B cell (primary cell): ENCODE results near the gene HBA2. TPM values are rescaled to one million over a fixed set of nuclear protein-coding genes. Genes with fewer than 3 reads are reported as not detected.
"Not testable (repeated sequence)": the region's sequence is repeated elsewhere in the genome, so short reads cannot be mapped to it uniquely, and the experiment has no call there.

Experiments
- ATAC-seq: fragments of 200-7000 bp; cut with Tn5 transposase; one replicate; pipeline ENCODE4 v1.10.0; 2021; ENCODE audit warnings: low read depth, mild to moderate bottlenecking, moderate number of reproducible peaks, moderate library complexity
- CTCF ChIA-PET: fragments of 350-600 bp; sonication (Branson Sonifier 250); formaldehyde crosslinking; loops from one replicate; lab custom pipeline; 2021; ENCODE audit warnings: antibody characterized with exemption, inconsistent platforms; lab: Charles Lee
- POLR2A ChIA-PET: fragments of 350-600 bp; sonication (Branson Sonifier 250); formaldehyde crosslinking; loops from one replicate; lab custom pipeline; 2021; ENCODE audit warnings: antibody characterized with exemption; lab: Charles Lee
- DNase-seq: peaks from one replicate; pipeline ENCODE4 v3.0.0; 2013
- H2AFZ ChIP-seq: 2 replicates; pipeline ENCODE4 v1.6.1; 2012; ENCODE audit warnings: mild to moderate bottlenecking, low read depth, low read length; ENCODE audit not compliant: insufficient read depth, poor library complexity, severe bottlenecking
- H3K27ac ChIP-seq, 2 donors: 1 replicate in 1 of 2; 2 replicates in 1 of 2; pipeline ENCODE4 v1.5.1; 2012 to 2013; ENCODE audit warnings: low read length in 2 of 2, mild to moderate bottlenecking in 2 of 2, moderate library complexity in 1 of 2
- H3K27me3 ChIP-seq, 4 experiments: fragments of 200-600 bp in 1 of 4; sonication (generic) in 1 of 4; replicated peaks in 1 of 4; 1 replicate in 2 of 4; 2 replicates in 2 of 4; pipeline versions ENCODE4 v1.6.1 to v1.7.0; 2013 to 2016; ENCODE audit warnings: low read length in 3 of 4, mild to moderate bottlenecking in 2 of 4, mixed read lengths in 1 of 4, moderate library complexity in 1 of 4; ENCODE audit not compliant: insufficient read depth in 4 of 4, control insufficient read depth in 3 of 4; ENCODE audit errors: control extremely low read depth in 1 of 4
- H3K36me3 ChIP-seq, 2 experiments: replicated peaks in 1 of 2; 1 replicate in 1 of 2; 2 replicates in 1 of 2; pipeline versions ENCODE4 v1.6.1 to v1.7.1; 2013; ENCODE audit warnings: low read length in 1 of 2; ENCODE audit not compliant: insufficient read depth in 2 of 2, control insufficient read depth in 1 of 2; ENCODE audit errors: control extremely low read depth in 1 of 2, extremely low read depth in 1 of 2
- H3K4me1 ChIP-seq, 2 donors: fragments of 200-600 bp in 1 of 2; sonication (generic) in 1 of 2; 1 replicate in 1 of 2; 2 replicates in 1 of 2; pipeline versions ENCODE4 v1.5.1 to v1.6.1; 2013 to 2017; ENCODE audit warnings: low read length in 2 of 2; ENCODE audit not compliant: control insufficient read depth in 2 of 2, insufficient read depth in 2 of 2
- H3K4me2 ChIP-seq: replicated peaks from 2 replicates; pipeline ENCODE3; 2012; ENCODE audit warnings: mild to moderate bottlenecking, low read depth, low read length; ENCODE audit not compliant: poor library complexity, severe bottlenecking
- H3K4me3 ChIP-seq, 5 experiments: fragments of 200-600 bp in 1 of 5; sonication (generic) in 1 of 5; 1 replicate in 3 of 5; 2 replicates in 2 of 5; pipeline versions ENCODE4 v1.5.1 to v1.7.0; 2011 to 2016; ENCODE audit warnings: low read length in 4 of 5, mild to moderate bottlenecking in 4 of 5, low read depth in 2 of 5, control low read depth in 1 of 5, moderate library complexity in 1 of 5; ENCODE audit not compliant: insufficient read depth in 1 of 5; ENCODE audit errors: control extremely low read depth in 1 of 5, extremely low read depth in 1 of 5
- H3K79me2 ChIP-seq: fragments of 200-600 bp; sonication (generic); one replicate; pipeline ENCODE4 v1.6.0; 2016; ENCODE audit warnings: low read length; ENCODE audit not compliant: control insufficient read depth, insufficient read depth
- H3K9ac ChIP-seq: fragments of 200-600 bp; sonication (generic); 2 replicates; pipeline ENCODE4 v1.6.1; 2017; ENCODE audit warnings: mild to moderate bottlenecking, low read length, moderate library complexity
- H3K9me3 ChIP-seq, 3 donors: one replicate each; pipeline versions ENCODE4 v1.6.1 to v1.7.1; 2013; ENCODE audit warnings: low read length in 2 of 3; ENCODE audit not compliant: control insufficient read depth in 2 of 3, insufficient read depth in 1 of 3; ENCODE audit errors: control extremely low read depth in 1 of 3
- H4K20me1 ChIP-seq: 2 replicates; pipeline ENCODE4 v1.6.0; 2012; ENCODE audit warnings: mild to moderate bottlenecking, low read length; ENCODE audit not compliant: insufficient read depth, control insufficient read depth, poor library complexity, severe bottlenecking
- H3K27ac Mint-ChIP-seq: one replicate; pipeline ENCODE4 v1.8.0; 2021; ENCODE audit warnings: mixed read lengths
- H3K27me3 Mint-ChIP-seq: one replicate; pipeline ENCODE4 v1.8.0; 2021; ENCODE audit warnings: mixed read lengths
- H3K4me1 Mint-ChIP-seq: one replicate; pipeline ENCODE4 v1.8.0; 2021; ENCODE audit warnings: mixed read lengths
- H3K4me3 Mint-ChIP-seq: one replicate; pipeline ENCODE4 v1.8.0; 2021; ENCODE audit warnings: mixed read lengths
- H3K9me3 Mint-ChIP-seq: one replicate; pipeline ENCODE4 v1.8.0; 2022; ENCODE audit warnings: mixed read lengths; ENCODE audit not compliant: insufficient read depth
- EZH2 ChIP-seq: IDR thresholded peaks from 2 replicates; pipeline ENCODE4 v1.6.1; 2012; ENCODE audit warnings: borderline replicate concordance, low read depth, mild to moderate bottlenecking, moderate library complexity, low read length; ENCODE audit not compliant: insufficient read depth, poor library complexity, severe bottlenecking
- WGBS: methylation state at CpG from one replicate; pipeline ENCODE4 v1.1.5; 2013; ENCODE audit warnings: missing lambda C conversion rate; ENCODE audit not compliant: insufficient coverage; 5-methylcytosine and 5-hydroxymethylcytosine counted together
- intact Hi-C: fragments of 100-400 bp; cut with micrococcal nuclease; formaldehyde crosslinking; loops from one replicate; pipeline ENCODE4 v1.10.0; 2022
- polyA plus RNA-seq: library from polyadenylated mRNA; depleted of rRNA; stranded (reverse); fragments of >200 nt; gene quantifications from 2 replicates; pipeline ENCODE4 v1.2.3, GENCODE V29; 2012
- total RNA-seq, 2 donors: library from RNA; stranded (reverse); fragments of 120-200 nt in 1 of 2; gene quantifications; 1 replicate in 1 of 2; 2 replicates in 1 of 2; pipeline versions ENCODE4 v1.2.3 to v1.2.4, GENCODE V29; 2013 to 2022
- TF ChIP-seq, protein P1 (sequence below): fragments of 200-600 bp; IDR thresholded peaks from one replicate; pipeline ENCODE4 v1.8.0; 2022; ENCODE audit warnings: antibody characterized with exemption, mild to moderate bottlenecking

The HBA2 gene
- total and polyA plus RNA-seq, 2 donors (not counting 1 experiment from before 2014, with no cell fraction given): 75.6 to 179 TPM

- no peak overlapping the region for H3K4me3 ChIP-seq
These were observed 2.6 kb downstream of the HBA2 start for GRCh38 chr16:175011-175949.

DNA sequence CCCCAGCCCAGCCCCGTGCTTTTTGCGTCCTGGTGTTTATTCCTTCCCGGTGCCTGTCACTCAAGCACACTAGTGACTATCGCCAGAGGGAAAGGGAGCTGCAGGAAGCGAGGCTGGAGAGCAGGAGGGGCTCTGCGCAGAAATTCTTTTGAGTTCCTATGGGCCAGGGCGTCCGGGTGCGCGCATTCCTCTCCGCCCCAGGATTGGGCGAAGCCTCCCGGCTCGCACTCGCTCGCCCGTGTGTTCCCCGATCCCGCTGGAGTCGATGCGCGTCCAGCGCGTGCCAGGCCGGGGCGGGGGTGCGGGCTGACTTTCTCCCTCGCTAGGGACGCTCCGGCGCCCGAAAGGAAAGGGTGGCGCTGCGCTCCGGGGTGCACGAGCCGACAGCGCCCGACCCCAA lies 3.3 kb downstream of the HBA2 start:
- H3K4me2 ChIP-seq, DNase-seq, H3K9me3 ChIP-seq, ATAC-seq, CTCF ChIA-PET, H3K9me3 Mint-ChIP-seq, POLR2A ChIA-PET, H3K79me2 ChIP-seq, H2AFZ ChIP-seq, H3K9ac ChIP-seq, H3K4me3 ChIP-seq, H3K27ac Mint-ChIP-seq, H3K27ac ChIP-seq, H3K36me3 ChIP-seq, intact Hi-C loops, H4K20me1 ChIP-seq: not testable (repeated sequence)
- Histone ChIP-seq H3K4me1 (peaks cover 12 to 17% of the 10 kb centered on the region in 2 donors), H3K27me3 (peaks cover 0 to 61% (median 29%) of the 10 kb centered on the region in 4 experiments)
- H3K27me3 Mint-ChIP-seq: peaks cover 37% of the 10 kb centered on the region
- no CpG with 5 or more reads among the region's 39 CpGs for whole genome bisulfite sequencing
- H3K4me3 Mint-ChIP-seq: peak overlapping the region; percentile 45
- peaks cover 32% of the 10 kb centered on the region for H3K4me1 Mint-ChIP-seq

More at GRCh38 chr16:175011-175949, 2.6 kb downstream of the HBA2 start:
- WGBS: 13% methylated on average over 3 of the region's 8 CpGs
- POLR2A ChIA-PET: no interaction called here
- Histone ChIP-seq H3K9ac (no peak overlapping the region), H3K27ac (no peak overlapping the region), H3K27me3 (peaks cover 0 to 58% (median 29%) of the 10 kb centered on the region in 4 experiments), H4K20me1 (no peaks in the 10 kb centered on the region), H3K36me3 (no peaks in the 10 kb centered on the region), H3K4me1 (peaks cover 6 to 11% of the 10 kb centered on the region in 2 donors), H2AFZ (no peak overlapping the region), H3K4me2 (no peak overlapping the region), H3K9me3 (peaks cover 0 to 4% (median 0%) of the 10 kb centered on the region in 3 donors), H3K79me2 (no peaks in the 10 kb centered on the region)
- no peak overlapping the region for H3K27ac Mint-ChIP-seq
- H3K4me3 Mint-ChIP-seq: peak overlapping the region; percentile 45
- DNase-seq (no peak), ATAC-seq (no peak)
- peaks cover 42% of the 10 kb centered on the region for H3K27me3 Mint-ChIP-seq
- intact Hi-C loops: no loop called here
- CTCF ChIA-PET: no interaction called here
- TF ChIP-seq, protein P1, sequence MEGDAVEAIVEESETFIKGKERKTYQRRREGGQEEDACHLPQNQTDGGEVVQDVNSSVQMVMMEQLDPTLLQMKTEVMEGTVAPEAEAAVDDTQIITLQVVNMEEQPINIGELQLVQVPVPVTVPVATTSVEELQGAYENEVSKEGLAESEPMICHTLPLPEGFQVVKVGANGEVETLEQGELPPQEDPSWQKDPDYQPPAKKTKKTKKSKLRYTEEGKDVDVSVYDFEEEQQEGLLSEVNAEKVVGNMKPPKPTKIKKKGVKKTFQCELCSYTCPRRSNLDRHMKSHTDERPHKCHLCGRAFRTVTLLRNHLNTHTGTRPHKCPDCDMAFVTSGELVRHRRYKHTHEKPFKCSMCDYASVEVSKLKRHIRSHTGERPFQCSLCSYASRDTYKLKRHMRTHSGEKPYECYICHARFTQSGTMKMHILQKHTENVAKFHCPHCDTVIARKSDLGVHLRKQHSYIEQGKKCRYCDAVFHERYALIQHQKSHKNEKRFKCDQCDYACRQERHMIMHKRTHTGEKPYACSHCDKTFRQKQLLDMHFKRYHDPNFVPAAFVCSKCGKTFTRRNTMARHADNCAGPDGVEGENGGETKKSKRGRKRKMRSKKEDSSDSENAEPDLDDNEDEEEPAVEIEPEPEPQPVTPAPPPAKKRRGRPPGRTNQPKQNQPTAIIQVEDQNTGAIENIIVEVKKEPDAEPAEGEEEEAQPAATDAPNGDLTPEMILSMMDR: no peak
- TF ChIP-seq EZH2: no peak
- H3K9me3 Mint-ChIP-seq: no peaks in the 10 kb centered on the region
- H3K4me1 Mint-ChIP-seq: peaks cover 30% of the 10 kb centered on the region

GRCh38 chr16:176477-177382 lies 4.1 kb downstream of the HBA2 start, which contains the start of gene HBA1:
TSS of gene HBA1 (plus strand) at chr16:176680. CDS start at chr16:176717, 37 bp downstream.
- H3K27ac ChIP-seq, H3K9ac ChIP-seq, H3K36me3 ChIP-seq, H3K79me2 ChIP-seq, intact Hi-C loops, H3K9me3 ChIP-seq, H3K9me3 Mint-ChIP-seq, POLR2A ChIA-PET, H3K4me3 ChIP-seq, H4K20me1 ChIP-seq, H2AFZ ChIP-seq, H3K27ac Mint-ChIP-seq, H3K4me2 ChIP-seq, DNase-seq: not testable (repeated sequence)
- 16% methylated on average over 20 of the region's 88 CpGs for WGBS
- ATAC-seq: peak; percentile 45
- Mint-ChIP-seq H3K4me1 (peaks cover 31% of the 10 kb centered on the region), H3K4me3 (peak within 1 kb of the TSS; percentile 52), H3K27me3 (peaks cover 36% of the 10 kb centered on the region)
- CTCF ChIA-PET: interaction anchor here (1.6 kb wide), 1 partner anchor 111 kb away, joined by 4 read pairs; no protein-coding TSS in a partner anchor
- peaks cover 0 to 56% (median 27%) of the 10 kb centered on the region in 4 experiments for H3K27me3 ChIP-seq
- H3K4me1 ChIP-seq: peaks cover 14 to 22% of the 10 kb centered on the region in 2 donors
